NCI-H524 (cell line): ENCODE results near the gene FAAP20.

ENCODE experiments used
- DNase-seq, 2 experiments: peaks; one replicate each; lab custom pipeline; 2025; lab: John Stamatoyannopoulos, UW

The FAAP20 gene

DNA sequence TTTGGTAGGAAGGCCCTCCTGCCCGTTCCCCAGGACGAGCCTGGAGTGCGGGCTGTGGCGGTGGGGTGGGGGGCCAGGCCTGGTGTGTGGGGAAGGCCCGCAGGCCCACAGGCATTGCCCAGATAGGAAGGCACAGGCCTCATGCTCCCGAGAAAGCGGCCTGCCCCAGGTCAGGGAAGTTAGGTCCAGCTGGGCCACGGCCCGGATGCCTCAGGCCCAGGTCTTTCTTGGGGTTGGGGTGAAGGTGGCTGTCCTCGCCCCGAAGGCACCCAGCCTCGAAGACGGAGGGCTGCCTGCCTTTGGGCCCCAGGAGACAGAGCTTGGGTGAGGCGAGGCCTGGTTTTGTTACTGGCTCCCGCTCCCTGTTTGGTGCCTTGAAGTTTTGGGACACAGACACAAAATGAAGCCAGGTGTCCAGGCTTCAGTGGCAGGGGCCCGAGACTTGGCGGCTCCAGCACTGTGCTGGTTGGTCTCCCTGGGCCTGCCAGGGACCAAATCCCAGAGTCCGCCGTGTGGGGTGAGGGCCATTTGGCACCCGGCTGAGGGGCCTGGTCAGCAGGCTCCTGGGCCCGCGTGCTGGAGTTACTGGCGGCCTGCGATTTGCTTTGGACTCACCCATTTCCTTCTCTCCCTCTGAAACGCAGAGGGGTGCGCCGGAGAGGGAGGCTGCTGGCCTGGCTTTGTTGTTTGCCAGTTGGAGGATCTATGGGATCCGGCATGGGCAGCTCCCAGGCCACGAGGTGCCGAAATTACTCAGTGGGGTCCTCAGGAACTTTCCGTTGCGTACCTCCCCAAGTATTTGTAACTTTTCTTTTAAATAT lies 35.5 kb upstream of the FAAP20 start:
- DNase-seq, result peak in 1 of 2 experiments; percentile 20

DNA sequence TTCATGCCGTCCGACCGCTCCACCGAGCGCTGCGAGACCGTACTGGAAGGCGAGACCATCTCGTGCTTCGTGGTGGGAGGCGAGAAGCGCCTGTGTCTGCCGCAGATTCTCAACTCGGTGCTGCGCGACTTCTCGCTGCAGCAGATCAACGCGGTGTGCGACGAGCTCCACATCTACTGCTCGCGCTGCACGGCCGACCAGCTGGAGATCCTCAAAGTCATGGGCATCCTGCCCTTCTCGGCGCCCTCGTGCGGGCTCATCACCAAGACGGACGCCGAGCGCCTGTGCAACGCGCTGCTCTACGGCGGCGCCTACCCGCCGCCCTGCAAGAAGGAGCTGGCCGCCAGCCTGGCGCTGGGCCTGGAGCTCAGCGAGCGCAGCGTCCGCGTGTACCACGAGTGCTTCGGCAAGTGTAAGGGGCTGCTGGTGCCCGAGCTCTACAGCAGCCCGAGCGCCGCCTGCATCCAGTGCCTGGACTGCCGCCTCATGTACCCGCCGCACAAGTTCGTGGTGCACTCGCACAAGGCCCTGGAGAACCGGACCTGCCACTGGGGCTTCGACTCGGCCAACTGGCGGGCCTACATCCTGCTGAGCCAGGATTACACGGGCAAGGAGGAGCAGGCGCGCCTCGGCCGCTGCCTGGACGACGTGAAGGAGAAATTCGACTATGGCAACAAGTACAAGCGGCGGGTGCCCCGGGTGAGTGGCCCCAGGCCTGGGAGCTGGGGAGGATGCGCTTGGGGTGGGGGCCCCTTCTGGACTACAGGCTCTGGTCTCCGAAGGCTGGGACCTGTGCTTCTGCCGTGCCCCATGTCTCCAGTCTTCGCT lies 34.7 kb upstream of the FAAP20 start:
- peak; percentile 35 to 45 for DNase-seq

DNA sequence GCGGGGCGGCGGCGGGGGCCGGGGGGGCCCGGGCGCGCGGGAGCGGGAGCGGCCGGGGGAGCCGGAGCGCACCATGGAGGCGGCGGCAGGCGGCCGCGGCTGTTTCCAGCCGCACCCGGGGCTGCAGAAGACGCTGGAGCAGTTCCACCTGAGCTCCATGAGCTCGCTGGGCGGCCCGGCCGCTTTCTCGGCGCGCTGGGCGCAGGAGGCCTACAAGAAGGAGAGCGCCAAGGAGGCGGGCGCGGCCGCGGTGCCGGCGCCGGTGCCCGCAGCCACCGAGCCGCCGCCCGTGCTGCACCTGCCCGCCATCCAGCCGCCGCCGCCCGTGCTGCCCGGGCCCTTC lies 34.1 kb upstream of the FAAP20 start:
- DNase-seq, result no peak

DNA sequence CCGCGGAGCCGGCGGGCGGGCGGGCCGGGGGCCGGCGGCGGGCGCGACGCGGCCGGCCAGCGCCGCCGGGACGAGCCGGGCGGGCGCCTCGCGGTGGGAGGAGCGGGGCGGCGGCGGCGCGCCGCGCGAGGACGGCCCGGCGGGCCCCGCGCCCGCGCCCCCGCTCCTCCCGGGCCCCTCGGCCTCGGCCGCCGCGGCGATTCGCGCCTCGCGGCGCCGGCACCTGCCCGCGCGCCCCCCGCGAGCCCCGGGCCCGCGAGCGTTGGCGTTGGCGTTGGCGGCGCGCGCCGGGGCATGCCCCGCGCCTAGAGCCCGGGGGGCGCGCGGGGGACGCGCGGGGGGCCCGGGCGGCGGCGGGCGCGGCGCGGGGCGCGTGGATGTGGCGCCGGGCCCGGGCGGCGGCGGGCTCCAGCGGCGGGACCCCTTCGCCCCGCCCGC lies 33.6 kb upstream of the FAAP20 start, which contains the start of gene SKI:
TSS of gene SKI (plus strand) at position 163 of the 438 bp plus-strand sequence. CDS start 448 bp downstream, outside the sequence.
- no peak for DNase-seq

GRCh38 chr1:2227346-2228156 lies 33.0 kb upstream of the FAAP20 start:
- peak; percentile 86 to 91 for DNase-seq

GRCh38 chr1:2226525-2227345 lies 32.2 kb upstream of the FAAP20 start:
- no peak for DNase-seq

GRCh38 chr1:2224631-2225428 lies 30.3 kb upstream of the FAAP20 start:
- no peak for DNase-seq

DNA sequence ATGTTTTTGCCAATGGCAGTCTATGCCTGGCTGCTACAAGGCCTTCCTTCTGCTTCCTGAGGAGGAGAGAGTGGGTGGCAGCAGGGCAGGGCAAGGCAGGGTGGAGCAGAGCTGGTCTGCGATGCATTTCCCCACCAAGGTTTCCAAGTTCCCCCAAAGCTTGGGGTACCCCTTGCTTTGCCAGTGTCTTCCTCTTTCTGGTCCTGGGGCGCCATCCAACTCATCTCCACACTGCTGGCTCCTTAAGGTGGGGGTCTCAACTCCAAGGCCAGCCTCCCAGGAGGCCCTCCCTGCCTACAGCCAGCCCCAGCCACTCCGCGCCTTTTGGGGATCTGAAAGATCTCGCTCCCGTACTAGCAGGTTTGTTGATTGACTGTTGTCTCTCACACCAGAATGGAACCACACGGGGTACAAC lies 29.6 kb upstream of the FAAP20 start:
- DNase-seq, result no peak

DNA sequence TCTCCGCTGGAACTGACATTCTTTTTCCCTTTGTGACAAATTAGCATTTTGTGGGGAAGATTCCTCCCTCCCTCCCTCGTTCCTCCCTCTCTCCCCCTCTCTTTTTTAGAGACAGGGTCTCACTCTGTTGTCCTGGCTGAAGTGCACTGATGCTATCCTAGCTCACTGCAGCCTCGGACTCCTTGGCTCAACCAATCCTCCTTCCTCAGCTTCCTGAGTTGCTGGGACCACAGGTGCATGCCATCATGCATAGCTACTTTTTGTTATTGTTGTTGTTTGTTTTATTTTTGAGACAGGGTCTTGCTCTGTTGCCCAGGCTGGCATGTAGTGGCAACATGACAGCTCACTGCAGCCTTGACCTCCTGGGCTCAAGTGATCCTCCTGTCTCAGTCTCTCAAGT lies 26.7 kb upstream of the FAAP20 start:
- DNase-seq, result no peak

DNA sequence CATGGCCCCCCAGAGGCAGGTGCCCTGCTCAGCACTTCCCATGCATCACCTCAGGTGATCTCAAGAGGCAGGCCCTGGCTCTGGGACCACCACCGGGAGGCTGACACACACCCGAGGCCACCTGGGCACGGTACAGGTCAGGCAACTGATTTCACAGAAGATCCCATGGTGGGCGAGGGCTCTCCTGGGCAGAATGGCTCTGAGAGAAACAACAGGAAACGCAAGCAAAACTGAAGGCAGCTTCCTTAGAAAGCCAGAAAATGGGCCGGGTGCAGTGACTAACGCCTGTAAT lies 22.1 kb upstream of the FAAP20 start:
- no peak for DNase-seq

DNA sequence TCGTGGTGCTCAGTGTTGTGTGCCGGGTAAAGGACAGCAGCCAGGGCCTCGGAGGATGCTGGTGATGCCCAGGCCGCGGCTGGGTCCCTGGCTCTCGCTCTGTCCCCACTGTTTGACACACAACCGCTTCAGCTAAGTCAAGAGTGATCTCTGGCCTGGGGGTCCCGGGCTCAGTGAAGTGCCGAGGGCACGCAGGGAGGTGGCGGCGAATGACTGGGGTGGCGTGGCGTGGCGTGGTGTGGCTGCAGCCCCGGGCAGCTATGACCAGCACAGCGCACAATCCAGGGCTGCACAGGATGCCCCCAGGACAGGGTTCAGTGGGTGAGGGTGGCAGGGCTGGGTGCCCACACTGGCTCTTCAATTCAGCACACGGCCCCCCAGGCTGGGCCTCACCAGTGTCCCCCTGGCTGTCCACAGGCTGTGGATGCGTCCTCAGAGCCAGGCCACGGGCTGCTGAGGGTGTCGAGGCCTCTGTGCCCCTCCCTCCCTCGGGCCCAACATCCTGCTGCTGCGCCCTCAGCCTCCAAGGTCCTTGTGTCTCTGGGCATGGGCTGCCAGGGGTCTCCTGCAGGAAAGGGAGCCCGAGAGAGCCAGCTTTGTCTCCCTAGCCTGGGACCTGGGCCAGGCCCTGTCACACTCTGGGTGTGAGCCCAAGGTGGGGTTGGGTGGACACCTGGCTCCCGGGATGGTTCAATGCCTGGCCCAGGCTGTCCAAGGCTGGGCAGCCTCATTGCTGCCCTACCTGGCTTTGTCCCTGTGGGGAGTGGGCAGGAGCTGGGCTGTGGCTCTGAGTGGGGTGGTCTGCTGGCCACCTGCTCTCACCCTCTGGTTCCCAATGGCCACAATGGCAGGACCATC lies 21.6 kb upstream of the FAAP20 start:
- DNase-seq, result no peak

DNA sequence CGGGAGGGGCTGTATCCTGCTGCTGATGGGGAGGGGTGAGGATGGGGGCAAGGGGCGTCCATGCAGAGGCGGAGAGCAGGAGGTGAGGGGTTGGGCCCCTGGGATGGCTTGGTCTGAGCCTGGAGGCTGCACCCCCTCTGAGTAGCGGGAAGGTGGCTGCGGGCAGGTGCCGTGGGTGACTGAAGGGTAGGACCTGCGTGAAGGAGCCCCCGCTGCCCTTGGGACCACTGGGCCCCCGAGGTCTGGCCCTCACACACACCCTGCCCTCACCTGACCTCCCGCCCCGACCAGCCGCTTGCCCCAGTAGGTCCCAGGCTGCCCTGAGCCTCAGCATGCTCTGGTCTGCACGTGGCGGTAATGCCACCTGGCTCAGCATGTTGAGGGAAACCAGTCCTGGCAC lies 20.8 kb upstream of the FAAP20 start:
- DNase-seq, result no peak

GRCh38 chr1:2214541-2215241 lies 20.1 kb upstream of the FAAP20 start:
- DNase-seq, result no peak

DNA sequence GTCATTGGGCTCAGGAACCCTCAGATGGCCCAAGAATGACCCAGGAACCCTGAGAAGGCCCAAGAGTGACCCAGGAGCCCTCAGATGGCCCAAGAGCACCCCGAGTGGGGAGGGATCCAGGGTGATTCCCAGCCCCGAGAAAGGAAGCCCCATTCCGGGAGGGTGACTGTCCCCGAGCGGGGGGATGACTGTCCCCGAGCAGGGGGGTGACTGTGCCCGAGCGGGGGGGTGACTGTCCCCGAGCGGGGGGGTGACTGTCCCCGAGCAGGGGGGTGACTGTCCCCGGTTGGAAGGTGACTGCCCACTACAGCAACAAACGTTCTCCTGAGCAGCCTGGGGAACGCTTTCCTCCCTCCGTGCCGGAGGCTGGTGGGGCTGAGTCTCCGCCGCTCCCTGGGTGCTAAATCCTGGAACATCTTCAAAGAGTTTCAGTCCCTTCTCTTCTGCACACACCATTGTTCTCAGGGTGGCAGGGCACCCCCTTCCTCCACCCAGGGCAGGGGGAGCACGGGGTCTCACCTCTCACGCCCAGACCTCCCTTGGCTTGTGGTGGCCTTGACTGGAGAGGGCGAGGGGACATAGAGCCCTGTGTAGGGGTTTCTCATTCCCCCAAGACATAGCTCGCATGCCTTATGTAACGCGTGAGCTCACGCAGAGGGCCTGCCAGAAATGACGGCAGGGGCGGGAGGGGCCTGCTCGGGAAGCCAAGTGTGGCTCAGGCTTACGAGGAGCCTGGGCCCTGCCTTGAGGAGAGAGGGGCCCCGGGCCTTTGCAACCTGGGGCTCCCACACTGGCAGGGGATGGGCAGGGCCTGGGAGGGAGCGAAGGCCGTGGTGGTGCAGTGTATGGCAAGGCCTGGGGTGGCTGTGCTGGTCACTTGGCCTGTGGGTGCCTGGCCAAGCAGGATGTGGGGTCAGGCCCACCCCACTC lies 19.3 kb upstream of the FAAP20 start:
- DNase-seq, result no peak

- peak; percentile 45 to 64 for DNase-seq
These were observed 18.2 kb upstream of the FAAP20 start for GRCh38 chr1:2212532-2213491.

DNA sequence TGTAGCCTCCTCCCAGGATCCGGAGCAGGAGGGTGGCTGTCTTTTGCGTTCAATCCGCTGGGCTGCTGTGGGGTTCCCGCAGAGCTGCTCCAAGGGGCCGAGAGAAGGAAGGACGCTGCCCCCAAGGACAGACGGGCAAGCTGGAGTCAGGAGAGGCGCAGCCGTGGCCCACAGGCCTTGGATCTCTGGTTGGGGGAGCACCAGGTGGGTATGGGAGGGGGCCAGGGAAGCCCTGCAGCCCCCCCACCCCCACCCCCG lies 17.6 kb upstream of the FAAP20 start:
- DNase-seq, result no peak

GRCh38 chr1:2210786-2211185 lies 16.2 kb upstream of the FAAP20 start:
- DNase-seq, result no peak
